ENCODE data around the gene C2CD2L.

DNA sequence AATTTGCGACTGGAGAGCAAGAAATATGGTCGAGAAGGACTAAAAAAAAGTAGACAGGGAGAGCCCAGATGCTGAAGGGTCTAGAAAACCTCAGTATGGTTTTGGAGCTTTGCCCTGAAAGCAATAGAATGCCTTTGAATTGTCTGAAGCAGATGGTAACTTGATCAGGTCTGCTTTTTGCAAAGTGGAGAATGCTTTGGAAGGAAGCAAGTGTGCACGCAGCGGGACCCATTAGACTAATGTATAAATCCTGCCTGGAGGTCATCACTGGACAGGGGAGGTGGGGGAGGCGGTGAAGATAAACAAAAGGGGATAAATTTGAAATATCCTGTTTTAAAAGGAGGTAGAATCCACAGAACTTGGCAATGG, 13.5 kb downstream of the C2CD2L start:
- TF ChIP-seq, protein P1, sequence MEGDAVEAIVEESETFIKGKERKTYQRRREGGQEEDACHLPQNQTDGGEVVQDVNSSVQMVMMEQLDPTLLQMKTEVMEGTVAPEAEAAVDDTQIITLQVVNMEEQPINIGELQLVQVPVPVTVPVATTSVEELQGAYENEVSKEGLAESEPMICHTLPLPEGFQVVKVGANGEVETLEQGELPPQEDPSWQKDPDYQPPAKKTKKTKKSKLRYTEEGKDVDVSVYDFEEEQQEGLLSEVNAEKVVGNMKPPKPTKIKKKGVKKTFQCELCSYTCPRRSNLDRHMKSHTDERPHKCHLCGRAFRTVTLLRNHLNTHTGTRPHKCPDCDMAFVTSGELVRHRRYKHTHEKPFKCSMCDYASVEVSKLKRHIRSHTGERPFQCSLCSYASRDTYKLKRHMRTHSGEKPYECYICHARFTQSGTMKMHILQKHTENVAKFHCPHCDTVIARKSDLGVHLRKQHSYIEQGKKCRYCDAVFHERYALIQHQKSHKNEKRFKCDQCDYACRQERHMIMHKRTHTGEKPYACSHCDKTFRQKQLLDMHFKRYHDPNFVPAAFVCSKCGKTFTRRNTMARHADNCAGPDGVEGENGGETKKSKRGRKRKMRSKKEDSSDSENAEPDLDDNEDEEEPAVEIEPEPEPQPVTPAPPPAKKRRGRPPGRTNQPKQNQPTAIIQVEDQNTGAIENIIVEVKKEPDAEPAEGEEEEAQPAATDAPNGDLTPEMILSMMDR (conservative IDR thresholded peaks at IDR 0.05 in 1 of 2, IDR thresholded peaks at IDR 0.05 in 1 of 2; ENCODE audit: low read depth in 1 of 2, low read length in 2 of 2): no peak
- TF ChIP-seq EZH2 (IDR thresholded peaks at IDR 0.05; ENCODE audit: low read length, missing control alignments): no peak

Data from fibroblast of lung (primary cell).